HEK293 (cell line): ENCODE measurements around the gene CIB1.

Experiments used
- CTCF ChIA-PET: fragments of 350-600 bp; formaldehyde crosslinking; extraction: SDS; loops from one replicate; lab custom pipeline; 2021; ENCODE audit warnings: antibody characterized with exemption; lab: Yijun Ruan, JAX
- POLR2A ChIA-PET: fragments of 300-600 bp; formaldehyde crosslinking; extraction: SDS; loops from one replicate; lab custom pipeline; 2020; ENCODE audit warnings: antibody characterized with exemption, inconsistent platforms; lab: Yijun Ruan, JAX
- H3K27ac ChIP-seq: fragments of 200-500 bp; sonication (Bioruptor generic); 2 replicates; pipeline ENCODE4 v1.5.1; 2014; ENCODE audit warnings: low read depth, low read length, control low read depth, inconsistent platforms; ENCODE audit errors: extremely low read depth
- H3K36me3 ChIP-seq, 2 experiments: fragments of 200-500 bp in 1 of 2; sonication (Bioruptor generic) in 1 of 2; 1 replicate in 1 of 2; 2 replicates in 1 of 2; pipeline ENCODE4 v1.5.1; 2014 to 2017; ENCODE audit warnings: inconsistent platforms in 2 of 2, low read length in 2 of 2; ENCODE audit not compliant: control insufficient read depth in 2 of 2, insufficient read depth in 1 of 2
- H3K4me1 ChIP-seq: fragments of 200-500 bp; sonication (Bioruptor generic); 2 replicates; pipeline ENCODE4 v1.5.1; 2014; ENCODE audit warnings: mild to moderate bottlenecking, low read length, inconsistent platforms; ENCODE audit not compliant: control insufficient read depth, insufficient read depth
- H3K4me3 ChIP-seq: 2 replicates; pipeline ENCODE4 v1.5.1; 2011; ENCODE audit warnings: low read depth, mild to moderate bottlenecking, control low read depth, low read length, moderate library complexity
- H3K9me3 ChIP-seq: fragments of 200-500 bp; sonication (Bioruptor generic); 2 replicates; pipeline ENCODE4 v1.5.1; 2014; ENCODE audit warnings: low read depth, low read length, inconsistent platforms; ENCODE audit not compliant: control insufficient read depth, insufficient read depth
- GFI1B ChIP-seq: fragments of 450-650 bp; formaldehyde crosslinking; IDR thresholded peaks from 2 replicates; pipeline ENCODE4 v1.5.1; 2016; ENCODE audit warnings: missing biosample characterization, missing genetic modification characterization
- GLIS1 ChIP-seq: fragments of 450-650 bp; formaldehyde crosslinking; IDR thresholded peaks from 2 replicates; pipeline ENCODE4 v1.5.1; 2016; ENCODE audit warnings: missing biosample characterization, missing genetic modification characterization
- GLIS2 ChIP-seq: fragments of 450-650 bp; formaldehyde crosslinking; IDR thresholded peaks from 2 replicates; pipeline ENCODE4 v1.5.1; 2016; ENCODE audit warnings: missing biosample characterization, missing genetic modification characterization
- HOXC10 ChIP-seq: sonication (generic); formaldehyde crosslinking; IDR thresholded peaks from 2 replicates; pipeline ENCODE4 v1.8.1; 2023; ENCODE audit warnings: mild to moderate bottlenecking, missing genetic modification reagents
- MZF1 ChIP-seq: fragments of 450-650 bp; formaldehyde crosslinking; IDR thresholded peaks from 2 replicates; pipeline ENCODE4 v1.5.1; 2017; ENCODE audit warnings: missing biosample characterization, missing genetic modification characterization, borderline replicate concordance
- OSR2 ChIP-seq: fragments of 450-650 bp; formaldehyde crosslinking; IDR thresholded peaks from 2 replicates; pipeline ENCODE4 v1.5.1; 2016; ENCODE audit warnings: missing biosample characterization, missing genetic modification characterization
- SETDB1 ChIP-seq: IDR thresholded peaks from one replicate; pipeline ENCODE4 v1.6.1; 2017; ENCODE audit warnings: mild to moderate bottlenecking, low read length, moderate library complexity, mixed read lengths; ENCODE audit not compliant: insufficient read length
- ZBTB21 ChIP-seq: fragments of 450-650 bp; formaldehyde crosslinking; IDR thresholded peaks from 2 replicates; pipeline ENCODE4 v1.5.1; 2017; ENCODE audit warnings: missing biosample characterization, missing genetic modification characterization
- ZBTB6 ChIP-seq: fragments of 450-650 bp; formaldehyde crosslinking; IDR thresholded peaks from 2 replicates; pipeline ENCODE4 v1.5.1; 2017; ENCODE audit warnings: missing biosample characterization, missing genetic modification characterization
- ZNF121 ChIP-seq: fragments of 450-650 bp; formaldehyde crosslinking; IDR thresholded peaks from 2 replicates; pipeline ENCODE4 v1.5.1; 2016; ENCODE audit warnings: missing biosample characterization, missing genetic modification characterization
- ZNF157 ChIP-seq: fragments of 450-650 bp; formaldehyde crosslinking; IDR thresholded peaks from 2 replicates; pipeline ENCODE4 v1.5.1; 2016; ENCODE audit warnings: missing biosample characterization, missing genetic modification characterization
- ZNF292 ChIP-seq: fragments of 450-650 bp; formaldehyde crosslinking; IDR thresholded peaks from 2 replicates; pipeline ENCODE4 v1.5.1; 2016; ENCODE audit warnings: low read depth, missing biosample characterization, missing genetic modification characterization, borderline replicate concordance
- ZNF311 ChIP-seq: fragments of 450-650 bp; formaldehyde crosslinking; IDR thresholded peaks from 2 replicates; pipeline ENCODE4 v1.5.1; 2017; ENCODE audit warnings: missing biosample characterization, missing genetic modification characterization, borderline replicate concordance
- ZNF416 ChIP-seq: fragments of 450-650 bp; formaldehyde crosslinking; IDR thresholded peaks from 2 replicates; pipeline ENCODE4 v1.5.1; 2016; ENCODE audit warnings: missing biosample characterization, missing genetic modification characterization
- ZNF621 ChIP-seq: fragments of 450-650 bp; formaldehyde crosslinking; IDR thresholded peaks from 2 replicates; pipeline ENCODE4 v1.5.1; 2017; ENCODE audit warnings: missing biosample characterization, missing genetic modification characterization
- ZNF785 ChIP-seq: fragments of 450-650 bp; formaldehyde crosslinking; IDR thresholded peaks from 2 replicates; pipeline ENCODE4 v1.5.1; 2016; ENCODE audit warnings: missing biosample characterization, missing genetic modification characterization
- ZSCAN16 ChIP-seq: fragments of 450-650 bp; formaldehyde crosslinking; IDR thresholded peaks from 2 replicates; pipeline ENCODE4 v1.5.1; 2016; ENCODE audit warnings: missing biosample characterization, missing genetic modification characterization
- TF ChIP-seq, protein P1 (sequence below): fragments of 450-650 bp; formaldehyde crosslinking; IDR thresholded peaks from 2 replicates; pipeline ENCODE4 v1.5.1; 2016; ENCODE audit warnings: missing biosample characterization, missing genetic modification characterization, borderline replicate concordance
- TF ChIP-seq, protein P2 (sequence below): fragments of 450-650 bp; IDR thresholded peaks from 2 replicates; pipeline ENCODE4 v1.5.1; 2018; ENCODE audit warnings: missing biosample characterization, mild to moderate bottlenecking, missing genetic modification characterization
- TF ChIP-seq, protein P3 (sequence below): fragments of 450-650 bp; formaldehyde crosslinking; IDR thresholded peaks from 2 replicates; pipeline ENCODE4 v1.5.1; 2016; ENCODE audit warnings: missing biosample characterization, missing genetic modification characterization

CIB1 gene

GRCh38 chr15:90213818-90214204 lies 19.9 kb downstream of the CIB1 start:
- TF ChIP-seq ZBTB21, result no peak
- no peak for TF ChIP-seq ZNF416 (tag by site-specific recombination)
- TF ChIP-seq, protein P1, sequence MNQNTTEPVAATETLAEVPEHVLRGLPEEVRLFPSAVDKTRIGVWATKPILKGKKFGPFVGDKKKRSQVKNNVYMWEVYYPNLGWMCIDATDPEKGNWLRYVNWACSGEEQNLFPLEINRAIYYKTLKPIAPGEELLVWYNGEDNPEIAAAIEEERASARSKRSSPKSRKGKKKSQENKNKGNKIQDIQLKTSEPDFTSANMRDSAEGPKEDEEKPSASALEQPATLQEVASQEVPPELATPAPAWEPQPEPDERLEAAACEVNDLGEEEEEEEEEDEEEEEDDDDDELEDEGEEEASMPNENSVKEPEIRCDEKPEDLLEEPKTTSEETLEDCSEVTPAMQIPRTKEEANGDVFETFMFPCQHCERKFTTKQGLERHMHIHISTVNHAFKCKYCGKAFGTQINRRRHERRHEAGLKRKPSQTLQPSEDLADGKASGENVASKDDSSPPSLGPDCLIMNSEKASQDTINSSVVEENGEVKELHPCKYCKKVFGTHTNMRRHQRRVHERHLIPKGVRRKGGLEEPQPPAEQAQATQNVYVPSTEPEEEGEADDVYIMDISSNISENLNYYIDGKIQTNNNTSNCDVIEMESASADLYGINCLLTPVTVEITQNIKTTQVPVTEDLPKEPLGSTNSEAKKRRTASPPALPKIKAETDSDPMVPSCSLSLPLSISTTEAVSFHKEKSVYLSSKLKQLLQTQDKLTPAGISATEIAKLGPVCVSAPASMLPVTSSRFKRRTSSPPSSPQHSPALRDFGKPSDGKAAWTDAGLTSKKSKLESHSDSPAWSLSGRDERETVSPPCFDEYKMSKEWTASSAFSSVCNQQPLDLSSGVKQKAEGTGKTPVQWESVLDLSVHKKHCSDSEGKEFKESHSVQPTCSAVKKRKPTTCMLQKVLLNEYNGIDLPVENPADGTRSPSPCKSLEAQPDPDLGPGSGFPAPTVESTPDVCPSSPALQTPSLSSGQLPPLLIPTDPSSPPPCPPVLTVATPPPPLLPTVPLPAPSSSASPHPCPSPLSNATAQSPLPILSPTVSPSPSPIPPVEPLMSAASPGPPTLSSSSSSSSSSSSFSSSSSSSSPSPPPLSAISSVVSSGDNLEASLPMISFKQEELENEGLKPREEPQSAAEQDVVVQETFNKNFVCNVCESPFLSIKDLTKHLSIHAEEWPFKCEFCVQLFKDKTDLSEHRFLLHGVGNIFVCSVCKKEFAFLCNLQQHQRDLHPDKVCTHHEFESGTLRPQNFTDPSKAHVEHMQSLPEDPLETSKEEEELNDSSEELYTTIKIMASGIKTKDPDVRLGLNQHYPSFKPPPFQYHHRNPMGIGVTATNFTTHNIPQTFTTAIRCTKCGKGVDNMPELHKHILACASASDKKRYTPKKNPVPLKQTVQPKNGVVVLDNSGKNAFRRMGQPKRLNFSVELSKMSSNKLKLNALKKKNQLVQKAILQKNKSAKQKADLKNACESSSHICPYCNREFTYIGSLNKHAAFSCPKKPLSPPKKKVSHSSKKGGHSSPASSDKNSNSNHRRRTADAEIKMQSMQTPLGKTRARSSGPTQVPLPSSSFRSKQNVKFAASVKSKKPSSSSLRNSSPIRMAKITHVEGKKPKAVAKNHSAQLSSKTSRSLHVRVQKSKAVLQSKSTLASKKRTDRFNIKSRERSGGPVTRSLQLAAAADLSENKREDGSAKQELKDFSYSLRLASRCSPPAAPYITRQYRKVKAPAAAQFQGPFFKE (tag by site-specific recombination), result no peak
- no peak for TF ChIP-seq MZF1 (tag by site-specific recombination)
- no peak for TF ChIP-seq ZSCAN16 (tag by site-specific recombination)
- TF ChIP-seq, protein P2, sequence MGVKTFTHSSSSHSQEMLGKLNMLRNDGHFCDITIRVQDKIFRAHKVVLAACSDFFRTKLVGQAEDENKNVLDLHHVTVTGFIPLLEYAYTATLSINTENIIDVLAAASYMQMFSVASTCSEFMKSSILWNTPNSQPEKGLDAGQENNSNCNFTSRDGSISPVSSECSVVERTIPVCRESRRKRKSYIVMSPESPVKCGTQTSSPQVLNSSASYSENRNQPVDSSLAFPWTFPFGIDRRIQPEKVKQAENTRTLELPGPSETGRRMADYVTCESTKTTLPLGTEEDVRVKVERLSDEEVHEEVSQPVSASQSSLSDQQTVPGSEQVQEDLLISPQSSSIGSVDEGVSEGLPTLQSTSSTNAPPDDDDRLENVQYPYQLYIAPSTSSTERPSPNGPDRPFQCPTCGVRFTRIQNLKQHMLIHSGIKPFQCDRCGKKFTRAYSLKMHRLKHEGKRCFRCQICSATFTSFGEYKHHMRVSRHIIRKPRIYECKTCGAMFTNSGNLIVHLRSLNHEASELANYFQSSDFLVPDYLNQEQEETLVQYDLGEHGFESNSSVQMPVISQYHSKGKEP (tag by site-specific recombination), result no peak
- TF ChIP-seq ZNF121 (tag by site-specific recombination), result no peak
- TF ChIP-seq ZNF785, result no peak
- no peak for TF ChIP-seq GFI1B (tag by site-specific recombination)
- TF ChIP-seq ZNF292 (tag by site-specific recombination), result no peak
- no peak for TF ChIP-seq GLIS1
- no peak for TF ChIP-seq OSR2
- no peak for TF ChIP-seq SETDB1
- TF ChIP-seq HOXC10, result no peak
- TF ChIP-seq ZNF157 (tag by site-specific recombination), result no peak
- TF ChIP-seq, protein P3, sequence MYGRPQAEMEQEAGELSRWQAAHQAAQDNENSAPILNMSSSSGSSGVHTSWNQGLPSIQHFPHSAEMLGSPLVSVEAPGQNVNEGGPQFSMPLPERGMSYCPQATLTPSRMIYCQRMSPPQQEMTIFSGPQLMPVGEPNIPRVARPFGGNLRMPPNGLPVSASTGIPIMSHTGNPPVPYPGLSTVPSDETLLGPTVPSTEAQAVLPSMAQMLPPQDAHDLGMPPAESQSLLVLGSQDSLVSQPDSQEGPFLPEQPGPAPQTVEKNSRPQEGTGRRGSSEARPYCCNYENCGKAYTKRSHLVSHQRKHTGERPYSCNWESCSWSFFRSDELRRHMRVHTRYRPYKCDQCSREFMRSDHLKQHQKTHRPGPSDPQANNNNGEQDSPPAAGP (tag by site-specific recombination), result no peak
- TF ChIP-seq ZNF621 (tag by site-specific recombination), result no peak
- no peak for TF ChIP-seq ZNF311
- TF ChIP-seq GLIS2, result no peak
- TF ChIP-seq ZBTB6 (tag by site-specific recombination), result no peak
- Histone ChIP-seq H3K36me3 (peaks cover 0 to 3% of the 10 kb centered on the region in 2 experiments; a peak in 2 of 3 replicates), H3K9me3 (no peaks in the 10 kb centered on the region), H3K4me1 (peaks cover 12% of the 10 kb centered on the region), H3K27ac (no peak overlapping the region), H3K4me3 (no peak overlapping the region)
- POLR2A ChIA-PET, result interaction anchor here (0.7 to 2.5 kb wide), 4 partner anchors 12 to 59 kb away, joined by 3 to 14 read pairs (median 5); partner anchors contain the start of gene SEMA4B
- CTCF ChIA-PET, result interaction anchor here (1.1 to 12.1 kb wide), 6 partner anchors 8 to 88 kb away, joined by 3 to 275 read pairs (median 12); partner anchors contain the start of gene SEMA4B
